ENCODE data around the gene TRAFD1. TPM values are rescaled to one million over a fixed set of nuclear protein-coding genes. Genes with fewer than 3 reads are reported as not detected.

TRAFD1 gene
- polyA plus RNA-seq, 12 donors: 20.8 to 30.4 (median 26.6) TPM; not detected in 1

DNA sequence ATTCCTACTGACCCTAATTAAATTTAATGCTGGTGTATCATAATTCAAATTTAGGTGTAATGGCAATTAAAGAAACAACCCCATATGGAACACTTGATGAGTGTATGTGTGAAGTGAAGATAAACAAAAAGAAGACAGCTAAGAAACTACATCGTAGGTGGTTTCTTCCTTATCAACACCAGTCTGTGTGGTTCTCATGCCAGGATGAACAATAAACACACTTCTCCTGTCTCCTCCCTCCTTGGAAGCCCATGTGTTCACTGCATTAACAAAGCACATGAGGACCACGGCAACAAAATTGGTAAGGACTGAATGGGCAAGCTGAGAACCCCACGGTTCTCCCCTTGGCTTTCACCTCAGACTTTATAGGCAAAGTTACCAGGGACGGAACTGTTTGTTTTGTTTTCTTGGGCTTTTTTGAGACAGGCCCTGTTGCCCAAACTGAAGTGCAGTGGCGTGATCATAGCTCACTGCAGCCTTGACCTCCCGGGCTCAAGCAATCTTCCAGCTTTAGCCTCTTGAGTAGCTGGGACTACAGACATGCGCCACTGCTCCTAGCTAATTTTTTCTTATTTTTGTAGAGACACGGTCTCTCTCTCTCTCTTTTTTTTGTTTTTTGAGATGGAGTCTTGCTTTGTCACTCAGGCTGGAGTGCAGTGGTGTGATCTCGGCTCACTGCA lies 71.0 kb downstream of the TRAFD1 start:
- DNase-seq: no peak

DNA sequence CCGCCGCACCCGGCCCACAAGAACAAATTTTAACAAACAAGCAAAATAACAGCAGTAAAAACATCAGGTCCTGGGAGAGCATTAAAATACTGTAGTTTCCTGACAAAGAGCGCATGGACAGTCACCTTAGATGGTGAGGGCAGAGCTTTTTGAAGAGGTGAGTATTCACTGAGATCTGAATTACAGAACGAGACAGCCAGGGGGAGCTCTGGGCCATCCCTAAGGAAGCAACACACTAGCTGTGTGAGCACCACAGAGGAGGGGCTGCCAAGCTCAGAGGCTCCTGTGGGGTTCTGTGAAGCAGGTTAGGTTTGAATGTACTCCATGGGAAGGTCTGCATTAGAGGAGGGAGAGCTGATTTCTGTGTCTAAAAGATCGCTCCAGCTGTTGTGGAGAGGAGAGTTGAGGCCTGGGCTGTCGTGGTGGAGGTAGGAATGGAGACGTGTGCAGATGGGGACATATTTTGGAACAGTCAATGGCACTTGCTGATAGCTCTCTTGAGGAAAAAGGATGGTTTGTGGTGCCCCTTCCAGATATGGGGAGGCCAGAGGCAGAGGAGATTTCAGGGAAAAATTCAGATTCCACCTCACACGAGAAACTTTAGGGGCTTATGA lies 72.9 kb downstream of the TRAFD1 start:
- DNase-seq: peak; percentile 23

GRCh38 chr12:112199136-112199535 lies 73.8 kb downstream of the TRAFD1 start:
- no peak for DNase-seq

Other genes starting within 250 kb of the TRAFD1 start
- 10 to 100 TPM in 9 of 12 donors, 1 to 10 TPM in 2, not detected in 1; 9.5 to 17.7 (median 12.9) TPM for gene TMEM116, start 112.4 kb upstream of the TRAFD1 start, polyA plus RNA-seq (ENCODE audit: insufficient read length in 12 of 12)
- gene ERP29, start 112.1 kb upstream of the TRAFD1 start, polyA plus RNA-seq (ENCODE audit: insufficient read length in 12 of 12): 100 to 1,000 TPM in 1 of 12 donors, 10 to 100 TPM in 10, not detected in 1; 61.6 to 105 (median 67.6) TPM
- 100 to 1,000 TPM in 1 of 12 donors, 10 to 100 TPM in 11; 19.5 to 149 (median 25.9) TPM for gene NAA25, start 16.8 kb upstream of the TRAFD1 start, polyA plus RNA-seq (ENCODE audit: insufficient read length in 12 of 12)